Measurements from ENCODE around the gene GPR39.

Gene GPR39

GRCh38 chr2:132559921-132560320 lies 143.3 kb downstream of the GPR39 start:
- ATAC-seq (ENCODE audit: low read depth): no peak
- peaks cover 3% of the 10 kb centered on the region for H3K9me3 Mint-ChIP-seq
- H3K27ac Mint-ChIP-seq: no peak overlapping the region
- no peaks in the 10 kb centered on the region for H3K4me1 Mint-ChIP-seq
- no peak for DNase-seq (ENCODE audit: low spot score in 2 of 2)
- no peak overlapping the region for H3K4me3 Mint-ChIP-seq
- H3K27me3 Mint-ChIP-seq: peaks cover 2% of the 10 kb centered on the region
- no peaks in the 10 kb centered on the region for H3K36me3 Mint-ChIP-seq

- ATAC-seq (ENCODE audit: low read depth) (no peak), DNase-seq (ENCODE audit: low spot score in 2 of 2) (no peak)
- Mint-ChIP-seq H3K27me3 (peaks cover 2% of the 10 kb centered on the region), H3K4me3 (no peak overlapping the region), H3K36me3 (no peaks in the 10 kb centered on the region), H3K4me1 (no peaks in the 10 kb centered on the region), H3K9me3 (peaks cover 3% of the 10 kb centered on the region), H3K27ac (no peak overlapping the region)
Measured at GRCh38 chr2:132560562-132560961, 144.0 kb downstream of the GPR39 start.

- Mint-ChIP-seq H3K4me1 (no peaks in the 10 kb centered on the region), H3K4me3 (no peak overlapping the region), H3K36me3 (no peaks in the 10 kb centered on the region), H3K9me3 (peaks cover 5% of the 10 kb centered on the region), H3K27me3 (peaks cover 2% of the 10 kb centered on the region), H3K27ac (no peak overlapping the region)
- no peak for ATAC-seq (ENCODE audit: low read depth)
- no peak for DNase-seq (ENCODE audit: low spot score in 2 of 2)
Measured at GRCh38 chr2:132562245-132562644, 145.6 kb downstream of the GPR39 start.

- DNase-seq (ENCODE audit: low spot score in 2 of 2) (no peak), ATAC-seq (ENCODE audit: low read depth) (no peak)
- peaks cover 5% of the 10 kb centered on the region for H3K9me3 Mint-ChIP-seq
- H3K36me3 Mint-ChIP-seq: no peaks in the 10 kb centered on the region
- H3K27me3 Mint-ChIP-seq: peaks cover 2% of the 10 kb centered on the region
- no peaks in the 10 kb centered on the region for H3K4me1 Mint-ChIP-seq
- no peak overlapping the region for H3K4me3 Mint-ChIP-seq
- no peak overlapping the region for H3K27ac Mint-ChIP-seq
Measured at GRCh38 chr2:132564065-132564464, 147.5 kb downstream of the GPR39 start.

GRCh38 chr2:132566379-132566778 lies 149.8 kb downstream of the GPR39 start:
- no peak overlapping the region for H3K4me3 Mint-ChIP-seq
- no peak for DNase-seq (ENCODE audit: low spot score in 2 of 2)
- peaks cover 5% of the 10 kb centered on the region for H3K27me3 Mint-ChIP-seq
- no peak for ATAC-seq (ENCODE audit: low read depth)
- H3K9me3 Mint-ChIP-seq: peaks cover 2% of the 10 kb centered on the region
- no peaks in the 10 kb centered on the region for H3K36me3 Mint-ChIP-seq
- H3K4me1 Mint-ChIP-seq: no peaks in the 10 kb centered on the region
- H3K27ac Mint-ChIP-seq: no peak overlapping the region

- H3K4me3 Mint-ChIP-seq: no peak overlapping the region
- DNase-seq (ENCODE audit: low spot score in 2 of 2) (no peak), ATAC-seq (ENCODE audit: low read depth) (no peak)
- no peak overlapping the region for H3K27ac Mint-ChIP-seq
- peaks cover 5% of the 10 kb centered on the region for H3K27me3 Mint-ChIP-seq
- H3K36me3 Mint-ChIP-seq: no peaks in the 10 kb centered on the region
- no peaks in the 10 kb centered on the region for H3K4me1 Mint-ChIP-seq
- H3K9me3 Mint-ChIP-seq: peaks cover 2% of the 10 kb centered on the region
Measured at GRCh38 chr2:132567682-132568081, 151.1 kb downstream of the GPR39 start.

- Mint-ChIP-seq H3K27me3 (peaks cover 5% of the 10 kb centered on the region), H3K9me3 (peaks cover 2% of the 10 kb centered on the region), H3K36me3 (no peaks in the 10 kb centered on the region), H3K27ac (no peak overlapping the region), H3K4me1 (no peaks in the 10 kb centered on the region), H3K4me3 (no peak overlapping the region)
- no peak for DNase-seq (ENCODE audit: low spot score in 2 of 2)
- no peak for ATAC-seq (ENCODE audit: low read depth)
Measured at GRCh38 chr2:132568656-132569055, 152.1 kb downstream of the GPR39 start.

GRCh38 chr2:132573444-132574007 lies 156.9 kb downstream of the GPR39 start:
- Mint-ChIP-seq H3K36me3 (no peaks in the 10 kb centered on the region), H3K4me3 (no peak overlapping the region), H3K27ac (no peak overlapping the region), H3K9me3 (no peaks in the 10 kb centered on the region), H3K27me3 (peaks cover 3% of the 10 kb centered on the region), H3K4me1 (no peaks in the 10 kb centered on the region)
- DNase-seq (ENCODE audit: low spot score in 2 of 2) (no peak), ATAC-seq (ENCODE audit: low read depth) (no peak)

- ATAC-seq (ENCODE audit: low read depth): no peak
- H3K9me3 Mint-ChIP-seq: no peaks in the 10 kb centered on the region
- no peaks in the 10 kb centered on the region for H3K36me3 Mint-ChIP-seq
- DNase-seq (ENCODE audit: low spot score in 2 of 2): no peak
- no peak overlapping the region for H3K27ac Mint-ChIP-seq
- no peaks in the 10 kb centered on the region for H3K27me3 Mint-ChIP-seq
- no peaks in the 10 kb centered on the region for H3K4me1 Mint-ChIP-seq
- no peak overlapping the region for H3K4me3 Mint-ChIP-seq
Measured at GRCh38 chr2:132577686-132578085, 161.1 kb downstream of the GPR39 start.

GRCh38 chr2:132581591-132581990 lies 165.0 kb downstream of the GPR39 start:
- Mint-ChIP-seq H3K4me1 (no peaks in the 10 kb centered on the region), H3K27ac (no peak overlapping the region), H3K36me3 (no peaks in the 10 kb centered on the region), H3K4me3 (no peak overlapping the region), H3K9me3 (no peaks in the 10 kb centered on the region), H3K27me3 (peaks cover 4% of the 10 kb centered on the region)
- DNase-seq (ENCODE audit: low spot score in 2 of 2) (no peak), ATAC-seq (ENCODE audit: low read depth) (no peak)

GRCh38 chr2:132581991-132582738 lies 165.6 kb downstream of the GPR39 start:
- peaks cover 4% of the 10 kb centered on the region for H3K27me3 Mint-ChIP-seq
- H3K27ac Mint-ChIP-seq: no peak overlapping the region
- DNase-seq (ENCODE audit: low spot score in 2 of 2) (no peak), ATAC-seq (ENCODE audit: low read depth) (no peak)
- H3K36me3 Mint-ChIP-seq: no peaks in the 10 kb centered on the region
- no peak overlapping the region for H3K4me3 Mint-ChIP-seq
- H3K4me1 Mint-ChIP-seq: no peaks in the 10 kb centered on the region
- no peaks in the 10 kb centered on the region for H3K9me3 Mint-ChIP-seq

- DNase-seq (ENCODE audit: low spot score in 2 of 2) (no peak), ATAC-seq (ENCODE audit: low read depth) (no peak)
- Mint-ChIP-seq H3K36me3 (no peaks in the 10 kb centered on the region), H3K4me1 (no peaks in the 10 kb centered on the region), H3K9me3 (no peaks in the 10 kb centered on the region), H3K27ac (no peak overlapping the region), H3K4me3 (no peak overlapping the region), H3K27me3 (peaks cover 4% of the 10 kb centered on the region)
Measured at GRCh38 chr2:132583666-132584360, 167.2 kb downstream of the GPR39 start.

GRCh38 chr2:132584976-132585817 lies 168.6 kb downstream of the GPR39 start:
- no peak overlapping the region for H3K4me3 Mint-ChIP-seq
- no peaks in the 10 kb centered on the region for H3K36me3 Mint-ChIP-seq
- no peaks in the 10 kb centered on the region for H3K9me3 Mint-ChIP-seq
- no peak overlapping the region for H3K27ac Mint-ChIP-seq
- no peaks in the 10 kb centered on the region for H3K4me1 Mint-ChIP-seq
- ATAC-seq (ENCODE audit: low read depth) (no peak), DNase-seq (ENCODE audit: low spot score in 2 of 2) (no peak)
- H3K27me3 Mint-ChIP-seq: peaks cover 4% of the 10 kb centered on the region

GRCh38 chr2:132586101-132586511 lies 169.5 kb downstream of the GPR39 start:
- H3K4me1 Mint-ChIP-seq: no peaks in the 10 kb centered on the region
- peaks cover 2% of the 10 kb centered on the region for H3K9me3 Mint-ChIP-seq
- peaks cover 7% of the 10 kb centered on the region for H3K27me3 Mint-ChIP-seq
- no peaks in the 10 kb centered on the region for H3K36me3 Mint-ChIP-seq
- H3K27ac Mint-ChIP-seq: no peak overlapping the region
- no peak for DNase-seq (ENCODE audit: low spot score in 2 of 2)
- ATAC-seq (ENCODE audit: low read depth): no peak
- no peak overlapping the region for H3K4me3 Mint-ChIP-seq

Measured in memory B cell (primary cell).